CMK (cell line): ENCODE results near the gene ARSA.
A peak's percentile ranks its signal among the peaks of the same experiment; 100 is the strongest.
"Not testable (repeated sequence)": the region's sequence is repeated elsewhere in the genome, so short reads cannot be mapped to it uniquely, and the experiment has no call there.

Experiments used
- DNase-seq: peaks from one replicate; pipeline ENCODE4 v3.0.0-alpha.2; 2010; ENCODE audit warnings: low read depth

The ARSA gene

GRCh38 chr22:50627642-50628542 is at the start of gene ARSA:
TSS of gene ARSA (minus strand) at chr22:50628152. CDS start at chr22:50627779, 373 bp downstream.
- peak; percentile 62 for DNase-seq

DNA sequence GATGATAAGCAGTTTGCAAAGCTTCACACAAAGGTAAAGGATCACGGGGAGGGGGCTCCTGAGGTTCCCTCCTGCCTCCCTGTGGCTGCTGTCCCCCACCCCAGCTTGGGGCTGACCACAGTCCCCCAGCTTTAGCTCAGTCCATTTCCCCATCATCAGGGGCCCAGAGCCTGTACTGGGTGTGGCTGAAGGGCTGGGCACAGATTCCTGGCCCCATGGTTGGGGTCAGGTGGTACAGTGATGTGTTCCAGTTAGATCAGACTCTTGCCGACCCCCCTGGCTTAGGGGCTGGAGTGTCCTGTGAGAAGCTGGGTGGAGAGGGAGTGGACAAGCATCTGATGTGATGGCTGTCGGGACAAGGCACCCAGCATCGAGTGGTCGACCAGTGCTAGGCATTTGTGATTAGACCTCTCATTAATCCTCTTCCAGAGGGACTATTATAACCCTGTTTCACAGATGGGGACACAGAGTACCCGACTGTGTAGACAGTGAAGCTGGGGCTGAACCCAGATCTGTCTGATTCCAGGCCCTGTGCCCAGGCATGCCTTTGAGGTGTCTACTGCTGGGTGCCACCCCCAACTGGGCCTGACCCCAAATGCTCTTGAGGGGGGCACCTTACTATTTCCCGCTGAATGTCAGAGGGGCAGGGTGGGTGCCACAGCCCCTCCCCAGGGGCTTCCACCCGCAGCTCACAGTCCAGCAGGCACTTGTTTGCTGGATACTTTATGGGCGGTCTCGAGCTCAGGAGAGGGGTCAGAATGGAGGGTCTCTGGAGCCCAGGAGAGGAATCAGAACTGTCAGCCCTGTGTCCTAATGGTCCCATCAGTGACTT is 48.9 kb upstream of the ARSA start:
- no peak for DNase-seq

GRCh38 chr22:50676180-50676636 is 48.3 kb upstream of the ARSA start:
- no peak for DNase-seq

GRCh38 chr22:50675553-50676179 is 47.7 kb upstream of the ARSA start:
- DNase-seq: no peak

GRCh38 chr22:50674606-50675552 is 46.9 kb upstream of the ARSA start:
- no peak for DNase-seq

- DNase-seq: no peak
Measured at GRCh38 chr22:50674130-50674500, 46.2 kb upstream of the ARSA start.

- no peak for DNase-seq
Measured at GRCh38 chr22:50673231-50674129, 45.5 kb upstream of the ARSA start.

DNA sequence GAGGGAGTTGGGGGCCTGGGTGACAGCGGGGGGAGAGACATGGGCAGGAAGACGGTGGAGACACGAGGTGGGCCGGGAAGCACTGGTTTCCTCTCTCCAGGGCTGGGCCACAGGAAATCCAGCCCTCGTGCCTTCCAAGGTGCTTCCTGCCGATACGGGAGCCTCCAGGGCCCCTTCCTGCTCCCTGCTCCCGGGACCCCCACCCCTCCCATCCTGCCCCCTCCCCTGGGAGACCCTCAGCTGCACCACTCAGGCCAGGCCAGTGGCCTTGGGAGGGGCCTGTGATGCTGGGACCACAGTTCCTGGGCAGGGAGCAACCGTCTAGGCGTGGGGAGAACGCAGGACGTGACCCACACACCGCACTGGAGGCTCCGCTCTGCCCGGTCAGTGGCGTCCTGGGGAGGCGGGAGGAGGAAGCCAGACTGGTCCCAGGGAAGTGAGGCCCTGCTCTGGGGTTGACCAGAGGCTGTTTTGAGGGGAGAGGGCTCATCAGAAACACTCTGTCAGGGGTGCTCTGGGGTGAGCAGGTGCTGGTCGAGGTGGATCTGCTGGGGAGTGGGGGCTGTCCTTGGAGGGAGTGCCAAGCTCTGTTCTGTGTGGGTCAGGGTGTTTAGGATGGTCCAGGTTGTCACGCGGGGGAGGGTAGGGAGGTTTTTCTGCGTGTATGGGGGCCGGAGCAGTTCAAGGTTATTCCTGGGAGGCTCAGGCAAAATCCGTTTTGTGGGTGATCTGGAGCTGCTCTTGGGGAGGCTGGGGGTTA is 44.7 kb upstream of the ARSA start, which contains the start of gene SHANK3:
TSS of gene SHANK3 (plus strand) at position 353 of the 760 bp plus-strand sequence.
- DNase-seq: peak; percentile 97

DNA sequence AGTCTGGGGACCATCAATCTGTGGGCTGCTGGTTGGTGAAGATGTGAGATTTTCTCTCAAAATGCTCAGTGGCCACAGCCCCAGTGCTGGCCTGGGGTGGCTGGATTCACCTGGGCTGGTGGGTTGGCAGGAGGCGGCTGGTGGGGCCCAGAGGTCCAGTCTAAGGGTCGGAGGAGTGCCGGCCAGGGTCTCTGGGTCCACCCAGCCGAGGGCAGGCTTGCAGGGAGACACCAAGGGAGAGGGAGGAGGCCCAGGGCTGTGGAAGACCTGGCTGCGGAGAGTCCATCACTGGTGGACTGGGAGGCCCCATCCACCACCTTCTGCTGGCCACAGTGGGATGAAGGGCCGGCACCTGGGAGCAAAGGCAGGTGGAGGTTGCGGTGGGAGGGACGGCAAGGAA is 44.1 kb upstream of the ARSA start:
- DNase-seq: no peak

- no peak for DNase-seq
Measured at GRCh38 chr22:50671641-50672040, 43.7 kb upstream of the ARSA start.

- DNase-seq: no peak
Measured at GRCh38 chr22:50670914-50671538, 43.1 kb upstream of the ARSA start.

DNA sequence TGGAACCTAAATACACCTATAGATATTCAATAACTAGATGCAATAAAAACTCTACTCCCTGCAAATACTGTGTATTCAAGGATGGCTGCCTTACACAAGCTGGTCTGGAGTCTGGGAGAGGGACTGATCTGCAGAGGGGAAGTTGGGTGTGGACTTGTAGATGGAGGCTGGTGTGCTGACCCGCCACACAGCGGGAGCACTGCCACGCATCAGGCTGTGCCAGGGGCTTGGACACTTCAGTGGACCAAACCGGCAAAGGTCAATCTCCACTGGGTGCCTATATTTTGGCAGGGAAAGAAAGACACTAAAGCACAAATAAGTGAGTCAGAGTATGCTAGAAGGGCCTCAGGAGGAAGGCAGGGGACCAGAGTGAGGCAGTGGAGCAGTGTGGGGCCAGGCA is 42.6 kb upstream of the ARSA start:
- DNase-seq: no peak

- no peak for DNase-seq
Measured at GRCh38 chr22:50665738-50666137, 37.8 kb upstream of the ARSA start.

DNA sequence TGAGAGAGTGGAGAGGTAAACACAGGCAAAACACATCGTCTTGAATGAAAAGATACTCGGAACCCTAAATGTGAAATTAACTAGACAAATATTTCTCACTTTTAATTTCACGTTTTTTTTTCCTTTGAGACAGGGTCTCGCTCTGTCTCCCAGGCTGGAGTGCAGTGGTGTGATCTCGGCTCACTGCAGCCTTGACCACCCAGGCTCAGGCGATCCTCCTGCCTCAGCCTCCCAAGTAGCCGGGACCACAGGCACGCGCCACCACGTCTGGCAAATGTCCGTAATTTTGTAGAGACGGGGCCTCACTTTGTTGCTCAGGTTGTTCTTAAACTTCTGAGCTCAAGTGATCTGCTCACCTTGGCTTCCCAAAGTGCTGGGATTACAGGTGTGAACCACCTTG is 37.3 kb upstream of the ARSA start:
- DNase-seq: no peak

- no peak for DNase-seq
Measured at GRCh38 chr22:50660306-50660705, 32.4 kb upstream of the ARSA start.

GRCh38 chr22:50659711-50660110 is 31.8 kb upstream of the ARSA start:
- DNase-seq: not testable (repeated sequence)

- no peak for DNase-seq
Measured at GRCh38 chr22:50657925-50658324, 30.0 kb upstream of the ARSA start.

DNA sequence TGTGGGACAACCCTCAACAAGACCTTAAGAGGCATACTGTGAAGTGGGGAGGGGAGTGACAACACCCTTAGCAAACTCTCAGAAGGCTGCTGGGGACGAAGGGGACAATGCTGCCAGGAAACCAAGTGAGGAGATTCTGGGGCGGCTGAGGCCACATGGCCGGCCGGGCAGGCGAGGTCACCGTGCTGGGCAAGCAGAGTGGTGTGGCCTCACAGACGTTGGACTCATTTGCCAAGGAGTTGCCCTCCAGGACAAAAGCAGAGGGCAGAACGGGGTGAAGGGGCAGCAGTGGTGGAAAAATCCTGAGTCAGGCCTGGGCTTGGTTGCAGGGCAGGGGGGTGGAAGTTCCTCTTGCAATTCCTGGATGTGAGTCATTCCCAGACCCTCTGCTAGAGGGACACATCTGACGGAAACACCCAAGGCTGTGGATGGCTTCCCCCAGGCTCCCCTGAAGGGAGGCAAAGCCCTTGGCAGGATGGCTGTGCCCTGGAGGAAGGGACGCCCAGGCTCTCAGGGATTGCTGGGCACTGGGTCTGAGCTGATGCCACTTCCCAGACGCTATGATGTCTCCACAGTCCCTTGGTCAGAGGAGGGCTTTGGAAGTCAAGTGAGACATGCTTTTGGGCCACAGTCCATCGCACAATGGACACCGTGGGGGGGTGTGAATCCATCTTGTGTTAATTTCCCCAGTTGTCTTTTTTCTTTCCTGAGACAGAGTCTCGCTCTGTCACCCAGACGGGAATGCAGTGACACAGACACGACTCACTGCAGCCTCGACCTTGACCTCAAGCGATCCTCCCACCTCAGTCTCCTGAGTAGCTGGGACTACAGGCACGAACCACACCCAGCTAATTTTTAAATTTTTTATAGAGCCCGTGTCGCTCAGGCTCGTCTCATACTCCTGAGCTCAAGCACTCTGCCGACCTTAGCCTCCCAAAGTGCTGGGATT is 28.4 kb upstream of the ARSA start:
- no peak for DNase-seq
